Measurements from ENCODE around the gene ITGB1BP1.

ITGB1BP1 gene

GRCh38 chr2:9416267-9416961 is 6.9 kb downstream of the ITGB1BP1 start:
- H3K9me3 Mint-ChIP-seq (ENCODE audit: low read depth): no peaks in the 10 kb centered on the region
- no peaks in the 10 kb centered on the region for H3K27me3 Mint-ChIP-seq
- H3K36me3 Mint-ChIP-seq: peaks cover 14% of the 10 kb centered on the region
- no peak overlapping the region for H3K4me3 Mint-ChIP-seq
- peak overlapping the region; percentile 41 for H3K27ac Mint-ChIP-seq
- peaks cover 51% of the 10 kb centered on the region for H3K4me1 Mint-ChIP-seq (ENCODE audit: low read depth)

- Mint-ChIP-seq H3K9me3 (ENCODE audit: low read depth) (no peaks in the 10 kb centered on the region), H3K4me1 (ENCODE audit: low read depth) (peaks cover 46% of the 10 kb centered on the region), H3K36me3 (peaks cover 14% of the 10 kb centered on the region), H3K27ac (no peak overlapping the region), H3K27me3 (no peaks in the 10 kb centered on the region), H3K4me3 (no peak overlapping the region)
Observed at GRCh38 chr2:9415516-9416169, 7.7 kb downstream of the ITGB1BP1 start.

- peaks cover 9% of the 10 kb centered on the region for H3K36me3 Mint-ChIP-seq
- H3K4me1 Mint-ChIP-seq (ENCODE audit: low read depth): peaks cover 21% of the 10 kb centered on the region
- no peaks in the 10 kb centered on the region for H3K27me3 Mint-ChIP-seq
- H3K9me3 Mint-ChIP-seq (ENCODE audit: low read depth): no peaks in the 10 kb centered on the region
- no peak overlapping the region for H3K4me3 Mint-ChIP-seq
- H3K27ac Mint-ChIP-seq: peak overlapping the region; percentile 64
Observed at GRCh38 chr2:9412781-9413180, 10.5 kb downstream of the ITGB1BP1 start.

DNA sequence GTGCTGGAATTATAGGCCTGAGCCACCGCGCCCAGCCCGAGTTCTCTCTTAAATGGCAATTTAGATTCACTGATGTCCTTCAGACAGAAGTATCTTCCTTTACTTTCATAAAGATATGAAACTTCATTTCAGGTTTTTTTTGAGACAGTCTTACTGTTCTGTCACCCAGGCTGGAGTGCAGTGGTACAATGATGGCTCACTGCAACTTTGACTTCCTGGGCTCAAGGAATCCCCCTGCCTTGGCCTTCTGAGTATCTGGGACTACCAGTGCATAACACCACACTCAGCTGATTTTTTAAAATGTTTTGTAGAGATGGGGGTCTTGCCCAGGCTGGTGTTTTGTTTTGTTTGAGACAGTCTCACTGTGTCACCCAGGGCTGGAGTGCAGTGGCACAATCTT is 13.2 kb downstream of the ITGB1BP1 start:
- Mint-ChIP-seq H3K4me3 (no peak overlapping the region), H3K36me3 (peaks cover 4% of the 10 kb centered on the region), H3K9me3 (ENCODE audit: low read depth) (no peaks in the 10 kb centered on the region), H3K27me3 (no peaks in the 10 kb centered on the region), H3K27ac (no peak overlapping the region), H3K4me1 (ENCODE audit: low read depth) (peaks cover 9% of the 10 kb centered on the region)

- H3K27me3 Mint-ChIP-seq: no peaks in the 10 kb centered on the region
- peaks cover 2% of the 10 kb centered on the region for H3K36me3 Mint-ChIP-seq
- H3K4me3 Mint-ChIP-seq: no peak overlapping the region
- H3K27ac Mint-ChIP-seq: no peak overlapping the region
- no peaks in the 10 kb centered on the region for H3K9me3 Mint-ChIP-seq (ENCODE audit: low read depth)
- H3K4me1 Mint-ChIP-seq (ENCODE audit: low read depth): no peaks in the 10 kb centered on the region
Observed at GRCh38 chr2:9408641-9409151, 14.6 kb downstream of the ITGB1BP1 start.

DNA sequence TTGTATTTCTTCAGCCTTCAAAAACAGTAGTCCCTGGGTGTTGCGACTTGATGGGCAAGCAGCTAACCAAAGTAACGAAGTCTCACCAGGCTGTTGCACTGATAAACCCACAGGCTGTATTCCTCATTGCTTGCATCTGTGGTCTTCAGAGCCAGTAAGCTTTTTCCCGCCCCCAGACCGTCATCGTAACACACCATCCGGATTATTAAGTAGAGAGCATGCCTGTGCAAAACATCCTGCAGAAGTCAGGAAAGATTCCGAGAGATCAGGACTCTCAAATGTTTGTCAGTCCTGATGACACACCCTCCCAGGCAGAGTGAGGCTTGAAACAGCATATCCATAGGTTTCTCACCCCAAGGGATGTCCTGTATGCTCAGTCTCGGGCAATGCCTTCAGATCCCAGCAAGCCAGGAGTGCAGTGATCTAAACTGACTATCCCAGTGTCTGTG is 15.9 kb downstream of the ITGB1BP1 start:
- Mint-ChIP-seq H3K36me3 (peaks cover 2% of the 10 kb centered on the region), H3K9me3 (ENCODE audit: low read depth) (no peaks in the 10 kb centered on the region), H3K4me1 (ENCODE audit: low read depth) (no peaks in the 10 kb centered on the region), H3K27me3 (no peaks in the 10 kb centered on the region), H3K4me3 (no peak overlapping the region), H3K27ac (no peak overlapping the region)

GRCh38 chr2:9406529-9407362 is 16.6 kb downstream of the ITGB1BP1 start:
- H3K9me3 Mint-ChIP-seq (ENCODE audit: low read depth): no peaks in the 10 kb centered on the region
- no peak overlapping the region for H3K4me3 Mint-ChIP-seq
- H3K4me1 Mint-ChIP-seq (ENCODE audit: low read depth): no peaks in the 10 kb centered on the region
- no peaks in the 10 kb centered on the region for H3K27me3 Mint-ChIP-seq
- peaks cover 2% of the 10 kb centered on the region for H3K36me3 Mint-ChIP-seq
- H3K27ac Mint-ChIP-seq: no peak overlapping the region

DNA sequence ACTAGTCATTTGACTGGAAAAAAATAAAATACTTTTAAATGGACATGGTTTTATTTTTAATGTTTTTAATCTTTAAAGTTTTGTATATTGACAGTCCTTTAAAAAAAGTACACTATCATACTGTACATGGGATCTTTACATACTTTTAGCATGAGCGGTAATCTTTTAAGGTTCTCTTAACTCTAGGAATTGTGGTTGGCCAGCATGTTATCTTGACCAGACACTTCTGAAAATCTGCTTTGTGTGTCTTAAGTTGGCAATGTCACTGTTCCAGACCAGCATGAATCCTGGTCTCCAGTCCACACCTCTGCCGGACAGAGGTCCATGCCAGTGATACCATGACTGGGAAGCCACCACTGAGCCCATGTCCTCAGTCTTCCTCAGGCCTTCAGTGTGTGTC is 17.7 kb downstream of the ITGB1BP1 start:
- Mint-ChIP-seq H3K4me1 (ENCODE audit: low read depth) (no peaks in the 10 kb centered on the region), H3K4me3 (no peak overlapping the region), H3K27ac (no peak overlapping the region), H3K27me3 (no peaks in the 10 kb centered on the region), H3K36me3 (peaks cover 2% of the 10 kb centered on the region), H3K9me3 (ENCODE audit: low read depth) (no peaks in the 10 kb centered on the region)

- no peak overlapping the region for H3K27ac Mint-ChIP-seq
- H3K36me3 Mint-ChIP-seq: peaks cover 2% of the 10 kb centered on the region
- no peaks in the 10 kb centered on the region for H3K4me1 Mint-ChIP-seq (ENCODE audit: low read depth)
- no peaks in the 10 kb centered on the region for H3K27me3 Mint-ChIP-seq
- no peak overlapping the region for H3K4me3 Mint-ChIP-seq
- no peaks in the 10 kb centered on the region for H3K9me3 Mint-ChIP-seq (ENCODE audit: low read depth)
Observed at GRCh38 chr2:9404451-9404850, 18.9 kb downstream of the ITGB1BP1 start.

GRCh38 chr2:9403924-9404323 is 19.4 kb downstream of the ITGB1BP1 start:
- H3K36me3 Mint-ChIP-seq: no peaks in the 10 kb centered on the region
- no peak overlapping the region for H3K4me3 Mint-ChIP-seq
- no peaks in the 10 kb centered on the region for H3K9me3 Mint-ChIP-seq (ENCODE audit: low read depth)
- H3K27ac Mint-ChIP-seq: no peak overlapping the region
- no peaks in the 10 kb centered on the region for H3K4me1 Mint-ChIP-seq (ENCODE audit: low read depth)
- no peaks in the 10 kb centered on the region for H3K27me3 Mint-ChIP-seq

DNA sequence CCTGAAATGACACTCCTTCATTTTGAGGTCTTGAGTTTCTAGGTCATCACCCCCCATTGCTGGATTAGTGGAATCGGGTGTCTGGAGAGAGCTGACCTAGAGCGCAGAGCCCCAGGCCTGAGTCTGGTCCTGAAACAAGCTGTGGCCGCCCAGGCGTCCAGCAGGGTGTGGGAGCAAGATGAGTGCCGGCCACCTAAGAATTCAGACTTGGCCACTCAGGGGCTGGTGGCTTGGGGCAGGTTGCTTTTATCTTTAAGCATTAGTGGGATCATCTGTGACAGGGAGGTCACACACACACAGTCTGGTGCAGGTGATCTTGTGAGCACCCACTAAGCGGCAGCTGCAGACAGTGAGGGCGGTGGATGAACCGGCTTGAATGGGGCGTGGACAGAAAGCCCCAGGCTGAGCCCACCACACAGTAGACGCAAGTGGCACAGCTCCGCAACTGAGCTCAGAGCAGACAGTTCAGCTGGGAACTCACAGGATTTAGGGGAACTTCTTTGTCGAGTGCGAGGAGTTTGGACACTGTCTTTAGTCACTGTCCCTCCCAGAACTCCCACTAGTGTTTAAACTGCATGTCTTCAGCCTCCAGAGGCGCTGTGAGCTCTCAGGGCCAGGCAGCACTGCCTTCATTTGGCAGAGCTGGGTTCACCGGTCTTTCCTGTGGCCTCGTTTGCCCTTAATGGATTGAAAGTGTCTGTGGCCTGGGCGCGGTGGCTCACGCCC is 21.5 kb downstream of the ITGB1BP1 start:
- H3K27ac Mint-ChIP-seq: no peak overlapping the region
- H3K27me3 Mint-ChIP-seq: no peaks in the 10 kb centered on the region
- no peaks in the 10 kb centered on the region for H3K9me3 Mint-ChIP-seq (ENCODE audit: low read depth)
- no peaks in the 10 kb centered on the region for H3K36me3 Mint-ChIP-seq
- H3K4me3 Mint-ChIP-seq: no peak overlapping the region
- H3K4me1 Mint-ChIP-seq (ENCODE audit: low read depth): no peaks in the 10 kb centered on the region

GRCh38 chr2:9401059-9401547 is 22.2 kb downstream of the ITGB1BP1 start:
- no peaks in the 10 kb centered on the region for H3K27me3 Mint-ChIP-seq

GRCh38 chr2:9400268-9401058 is 22.9 kb downstream of the ITGB1BP1 start:
- Mint-ChIP-seq H3K4me1 (ENCODE audit: low read depth) (no peaks in the 10 kb centered on the region), H3K9me3 (ENCODE audit: low read depth) (no peaks in the 10 kb centered on the region), H3K27me3 (no peaks in the 10 kb centered on the region), H3K36me3 (no peaks in the 10 kb centered on the region), H3K27ac (no peak overlapping the region), H3K4me3 (no peak overlapping the region)

More at GRCh38 chr2:9401059-9401547, 22.2 kb downstream of the ITGB1BP1 start:
- no peak overlapping the region for H3K27ac Mint-ChIP-seq
- no peak overlapping the region for H3K4me3 Mint-ChIP-seq
- no peaks in the 10 kb centered on the region for H3K4me1 Mint-ChIP-seq (ENCODE audit: low read depth)
- no peaks in the 10 kb centered on the region for H3K36me3 Mint-ChIP-seq
- no peaks in the 10 kb centered on the region for H3K9me3 Mint-ChIP-seq (ENCODE audit: low read depth)

All from activated naive CD8-positive, alpha-beta T cell (primary cell).